Measurements from ENCODE around the gene ZNF821. TPM values are rescaled to one million over a fixed set of nuclear protein-coding genes. Genes with fewer than 3 reads are reported as not detected.

Gene ZNF821
- total and polyA plus RNA-seq, 2 of the 8 experiments (the other 6 are each of a cell fraction or from before 2014, with no cell fraction given), result 9.5 to 14.1 TPM

- TF ChIP-seq CHD7 (IDR thresholded peaks at IDR 0.05; ENCODE audit: insufficient replicate concordance, low read length), result no peak
- TF ChIP-seq SP4 (IDR thresholded peaks at IDR 0.05; ENCODE audit: low read length), result no peak
- no peak for TF ChIP-seq EZH2 (IDR thresholded peaks at IDR 0.05; ENCODE audit: low read depth, low read length, severe bottlenecking)
- TF ChIP-seq, protein P1, sequence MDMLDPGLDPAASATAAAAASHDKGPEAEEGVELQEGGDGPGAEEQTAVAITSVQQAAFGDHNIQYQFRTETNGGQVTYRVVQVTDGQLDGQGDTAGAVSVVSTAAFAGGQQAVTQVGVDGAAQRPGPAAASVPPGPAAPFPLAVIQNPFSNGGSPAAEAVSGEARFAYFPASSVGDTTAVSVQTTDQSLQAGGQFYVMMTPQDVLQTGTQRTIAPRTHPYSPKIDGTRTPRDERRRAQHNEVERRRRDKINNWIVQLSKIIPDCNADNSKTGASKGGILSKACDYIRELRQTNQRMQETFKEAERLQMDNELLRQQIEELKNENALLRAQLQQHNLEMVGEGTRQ (IDR thresholded peaks at IDR 0.05; ENCODE audit: low read length), result no peak
- no peak for TF ChIP-seq TCF12 (IDR thresholded peaks at IDR 0.05; ENCODE audit: low read depth, low read length)
These were observed 13.2 kb downstream of the ZNF821 start (continued) for GRCh38 chr16:71870818-71871217.
